HG02970 (cell line): ENCODE data around the gene CCR6.

Experiments used
- ATAC-seq: cut with Tn5 transposase; IDR thresholded peaks from one replicate; pipeline ENCODE4 v1.9.1; 2021; ENCODE audit warnings: mild to moderate bottlenecking, moderate library complexity, moderate number of reproducible peaks; ENCODE audit not compliant: unreplicated experiment, low FRiP score

Gene CCR6

GRCh38 chr6:167118839-167119238 is 4.1 kb upstream of the CCR6 start:
- ATAC-seq = no peak

GRCh38 chr6:167119670-167120582 is 3.0 kb upstream of the CCR6 start:
- ATAC-seq = no peak

- no peak for ATAC-seq
Measured at GRCh38 chr6:167120583-167120903, 2.4 kb upstream of the CCR6 start.

GRCh38 chr6:167121335-167121841 is 1.5 kb upstream of the CCR6 start:
- no peak for ATAC-seq

GRCh38 chr6:167122041-167122826 is 662 bp upstream of the CCR6 start:
- no peak for ATAC-seq

- no peak for ATAC-seq
Measured at GRCh38 chr6:167124753-167125152, 1.9 kb downstream of the CCR6 start.

- ATAC-seq = no peak
Measured at GRCh38 chr6:167125410-167125809, 2.5 kb downstream of the CCR6 start.

GRCh38 chr6:167125855-167126349 is 3.0 kb downstream of the CCR6 start:
- no peak for ATAC-seq

- ATAC-seq = no peak
Measured at GRCh38 chr6:167127785-167128531, 5.1 kb downstream of the CCR6 start.

GRCh38 chr6:167129159-167129558 is 6.3 kb downstream of the CCR6 start:
- ATAC-seq = no peak

GRCh38 chr6:167129562-167129961 is 6.7 kb downstream of the CCR6 start:
- no peak for ATAC-seq

- no peak for ATAC-seq
Measured at GRCh38 chr6:167130008-167130677, 7.2 kb downstream of the CCR6 start.

- ATAC-seq = no peak
Measured at GRCh38 chr6:167130712-167131684, 8.1 kb downstream of the CCR6 start.

- no peak for ATAC-seq
Measured at GRCh38 chr6:167134448-167135328, 11.8 kb downstream of the CCR6 start.

GRCh38 chr6:167136376-167136775 is 13.5 kb downstream of the CCR6 start:
- no peak for ATAC-seq

- no peak for ATAC-seq
Measured at GRCh38 chr6:167137081-167137480, 14.2 kb downstream of the CCR6 start.

GRCh38 chr6:167137881-167138280 is 15.0 kb downstream of the CCR6 start:
- ATAC-seq = no peak

GRCh38 chr6:167139761-167140160 is 16.9 kb downstream of the CCR6 start:
- ATAC-seq = no peak
